NT2/D1 (cell line): ENCODE data around the gene RRP36.

Source experiments
- YY1 ChIP-seq: IDR thresholded peaks from 2 replicates; pipeline ENCODE4 v1.6.1; 2011; ENCODE audit not compliant: insufficient read length, insufficient read depth
- ZNF274 ChIP-seq: IDR thresholded peaks from 2 replicates; pipeline ENCODE4 v1.6.1; 2011; ENCODE audit warnings: mild to moderate bottlenecking, low read depth, low read length

DNA sequence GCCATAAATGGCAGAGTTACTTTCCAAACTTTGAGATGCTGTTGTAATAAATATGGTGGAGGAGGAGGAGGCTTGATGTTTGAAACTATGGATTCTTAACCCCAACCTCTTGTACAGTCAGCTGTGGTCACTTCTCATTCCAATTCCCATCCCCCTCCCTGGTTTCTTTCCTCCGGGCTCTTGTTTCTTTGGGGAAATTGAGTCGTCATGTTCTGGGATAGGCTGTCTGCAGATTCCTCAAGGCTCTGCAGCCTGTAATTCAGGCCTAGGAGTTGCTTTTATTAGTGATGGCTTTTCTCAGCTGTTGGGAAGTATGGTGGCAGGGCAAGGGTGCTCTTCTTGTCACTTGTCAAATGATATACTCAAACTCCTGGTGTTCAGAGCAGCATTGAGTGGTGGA lies 57.3 kb downstream of the RRP36 start:
- no peak for TF ChIP-seq ZNF274
- no peak for TF ChIP-seq YY1
